Muscle layer of colon (tissue), 2 donors: ENCODE results near the gene HOXB9.

Experiments used
- H3K27ac ChIP-seq: one replicate; pipeline ENCODE4 v1.7.0; 2013; ENCODE audit warnings: low read depth, mild to moderate bottlenecking, low read length, moderate library complexity
- H3K27me3 ChIP-seq, 2 donors: one replicate each; pipeline ENCODE4 v1.7.0; 2013; ENCODE audit warnings: low read length in 2 of 2, mild to moderate bottlenecking in 2 of 2; ENCODE audit not compliant: insufficient read depth in 2 of 2, control insufficient read depth in 1 of 2
- H3K36me3 ChIP-seq: one replicate; pipeline ENCODE4 v1.7.0; 2013; ENCODE audit warnings: mild to moderate bottlenecking, low read length; ENCODE audit not compliant: insufficient read depth
- H3K4me1 ChIP-seq: one replicate; pipeline ENCODE4 v1.7.0; 2013; ENCODE audit warnings: mild to moderate bottlenecking, low read length; ENCODE audit not compliant: insufficient read depth
- H3K4me3 ChIP-seq, 2 donors: one replicate each; pipeline ENCODE4 v1.7.0; 2013; ENCODE audit warnings: low read length in 2 of 2, low read depth in 1 of 2, mild to moderate bottlenecking in 1 of 2, moderate library complexity in 1 of 2
- H3K9ac ChIP-seq: one replicate; pipeline ENCODE4 v1.7.0; 2013; ENCODE audit warnings: low read length
- H3K9me3 ChIP-seq: one replicate; pipeline ENCODE4 v1.7.0; 2013; ENCODE audit warnings: mild to moderate bottlenecking, low read length
- donor health status: abdominal sarcoma.
- donor health status: Adenocarcinoma of cecum.

The HOXB9 gene

GRCh38 chr17:48603959-48604769, 22.0 kb downstream of the HOXB9 start:
- Histone ChIP-seq H3K36me3 (peaks cover 5% of the 10 kb centered on the region), H3K27ac (peak overlapping the region; percentile 72), H3K9me3 (no peaks in the 10 kb centered on the region), H3K4me3 (peak overlapping the region; percentile 15 to 69), H3K9ac (peak overlapping the region; percentile 34), H3K4me1 (peaks cover 45% of the 10 kb centered on the region), H3K27me3 (peaks cover under 1 to 7% of the 10 kb centered on the region in 2 donors)

GRCh38 chr17:48601539-48602425, 24.4 kb downstream of the HOXB9 start:
- H3K4me1 ChIP-seq = peaks cover 60% of the 10 kb centered on the region
- no peak overlapping the region for H3K9ac ChIP-seq

GRCh38 chr17:48601207-48601538, 25.0 kb downstream of the HOXB9 start:
- H3K4me3 ChIP-seq = no peak overlapping the region
- H3K9me3 ChIP-seq = no peaks in the 10 kb centered on the region
- H3K27ac ChIP-seq = peak overlapping the region; percentile 48
- no peak overlapping the region for H3K9ac ChIP-seq
- peaks cover 60% of the 10 kb centered on the region for H3K4me1 ChIP-seq
- H3K36me3 ChIP-seq = peaks cover 5% of the 10 kb centered on the region
- H3K27me3 ChIP-seq = peaks cover 0 to 4% of the 10 kb centered on the region in 2 donors

More at GRCh38 chr17:48601539-48602425, 24.4 kb downstream of the HOXB9 start:
- Histone ChIP-seq H3K27ac (no peak overlapping the region), H3K36me3 (peaks cover 5% of the 10 kb centered on the region), H3K9me3 (no peaks in the 10 kb centered on the region), H3K4me3 (no peak overlapping the region), H3K27me3 (peaks cover 1 to 4% of the 10 kb centered on the region in 2 donors)

- Histone ChIP-seq H3K9me3 (no peaks in the 10 kb centered on the region), H3K36me3 (peaks cover 5% of the 10 kb centered on the region), H3K4me1 (peaks cover 63% of the 10 kb centered on the region), H3K27me3 (peaks cover 0 to 4% of the 10 kb centered on the region in 2 donors), H3K4me3 (no peak overlapping the region), H3K9ac (peak overlapping the region; percentile 0), H3K27ac (peak overlapping the region; percentile 57)
These were observed 25.7 kb downstream of the HOXB9 start for GRCh38 chr17:48600244-48601098.

- H3K9me3 ChIP-seq = no peaks in the 10 kb centered on the region
- H3K27ac ChIP-seq = peak overlapping the region; percentile 57
- peaks cover 0 to 4% of the 10 kb centered on the region in 2 donors for H3K27me3 ChIP-seq
- peaks cover 5% of the 10 kb centered on the region for H3K36me3 ChIP-seq
- peaks cover 70% of the 10 kb centered on the region for H3K4me1 ChIP-seq
- no peak overlapping the region for H3K4me3 ChIP-seq
- no peak overlapping the region for H3K9ac ChIP-seq
These were observed 26.8 kb downstream of the HOXB9 start for GRCh38 chr17:48599354-48599753.

GRCh38 chr17:48598736-48599135, 27.4 kb downstream of the HOXB9 start:
- peaks cover 74% of the 10 kb centered on the region for H3K4me1 ChIP-seq
- peaks cover under 1% of the 10 kb centered on the region for H3K36me3 ChIP-seq
- H3K9me3 ChIP-seq = no peaks in the 10 kb centered on the region
- H3K27ac ChIP-seq = no peak overlapping the region
- H3K27me3 ChIP-seq = peaks cover 0 to 4% of the 10 kb centered on the region in 2 donors
- peak overlapping the region in 1 of 2 donors; percentile 64 for H3K4me3 ChIP-seq
- H3K9ac ChIP-seq = peak overlapping the region; percentile 4

- Histone ChIP-seq H3K27me3 (peaks cover 0 to 4% of the 10 kb centered on the region in 2 donors), H3K4me1 (peaks cover 71% of the 10 kb centered on the region), H3K9me3 (no peaks in the 10 kb centered on the region), H3K27ac (peak overlapping the region; percentile 83), H3K9ac (peak overlapping the region; percentile 4), H3K36me3 (no peaks in the 10 kb centered on the region), H3K4me3 (peak overlapping the region; percentile 64 to 66)
These were observed 28.2 kb downstream of the HOXB9 start for GRCh38 chr17:48597778-48598631.

- peaks cover 0 to 4% of the 10 kb centered on the region in 2 donors for H3K27me3 ChIP-seq
- H3K9ac ChIP-seq = peak overlapping the region; percentile 4
- peak overlapping the region; percentile 64 to 66 for H3K4me3 ChIP-seq
- H3K4me1 ChIP-seq = peaks cover 67% of the 10 kb centered on the region
- no peaks in the 10 kb centered on the region for H3K9me3 ChIP-seq
- H3K36me3 ChIP-seq = no peaks in the 10 kb centered on the region
- H3K27ac ChIP-seq = peak overlapping the region; percentile 83
These were observed 28.7 kb downstream of the HOXB9 start for GRCh38 chr17:48597528-48597777.

GRCh38 chr17:48596735-48597527, 29.2 kb downstream of the HOXB9 start:
- peak overlapping the region; percentile 64 to 66 for H3K4me3 ChIP-seq

More at GRCh38 chr17:48596735-48597527, 29.2 kb downstream of the HOXB9 start:
- Histone ChIP-seq H3K9me3 (no peaks in the 10 kb centered on the region), H3K4me1 (peaks cover 62% of the 10 kb centered on the region), H3K27ac (peak overlapping the region; percentile 83), H3K9ac (peak overlapping the region; percentile 4), H3K27me3 (peaks cover 0 to 4% of the 10 kb centered on the region in 2 donors), H3K36me3 (no peaks in the 10 kb centered on the region)
